GM21515 (cell line): Measurements from ENCODE around the gene NRARP.

Source experiments
- ATAC-seq: cut with Tn5 transposase; IDR thresholded peaks from one replicate; pipeline ENCODE4 v1.9.1; 2021; ENCODE audit not compliant: unreplicated experiment

Gene NRARP

DNA sequence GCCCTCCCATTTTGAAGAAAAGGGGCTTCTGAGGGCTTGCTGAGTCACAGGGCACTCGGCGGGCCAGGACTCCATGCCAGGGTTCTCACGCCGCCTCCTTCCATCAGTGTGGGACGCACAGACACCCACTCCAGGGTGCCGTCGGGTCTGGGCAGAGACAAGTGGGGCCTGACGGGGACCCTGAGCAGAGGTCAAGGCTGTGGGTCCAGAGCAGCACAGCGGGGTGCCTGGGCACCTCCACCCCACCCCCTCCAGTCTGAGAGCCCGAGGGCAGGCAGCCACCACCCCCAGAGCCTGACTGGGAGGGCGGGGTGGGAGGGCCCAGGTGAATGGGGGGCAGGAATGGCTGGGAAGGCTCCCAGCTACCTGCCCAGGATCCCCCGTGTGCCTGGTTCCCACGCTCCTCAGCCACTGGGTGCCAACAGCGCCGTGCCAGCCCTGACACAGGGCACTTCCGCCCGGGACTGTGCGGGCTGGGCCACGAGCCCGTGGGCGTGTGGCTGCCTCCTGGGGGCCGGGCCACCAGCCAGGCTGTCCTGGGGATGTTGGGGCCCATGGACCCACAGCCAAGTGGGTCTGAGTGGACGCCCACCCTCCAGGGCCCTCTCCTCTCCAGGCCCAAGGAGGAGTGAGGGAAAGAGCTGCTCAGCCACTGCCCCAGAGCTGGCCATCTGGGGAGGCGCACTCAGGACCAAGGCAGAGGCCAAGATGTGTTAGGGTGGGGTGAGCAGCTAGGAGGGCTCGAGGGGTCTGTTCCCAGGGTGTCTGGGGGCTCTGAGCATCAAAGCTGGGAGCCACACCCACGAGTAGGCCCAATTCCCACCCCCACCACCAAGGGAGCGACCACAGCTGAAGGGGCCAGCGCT is 10.1 kb upstream of the NRARP start:
- ATAC-seq, result no peak

DNA sequence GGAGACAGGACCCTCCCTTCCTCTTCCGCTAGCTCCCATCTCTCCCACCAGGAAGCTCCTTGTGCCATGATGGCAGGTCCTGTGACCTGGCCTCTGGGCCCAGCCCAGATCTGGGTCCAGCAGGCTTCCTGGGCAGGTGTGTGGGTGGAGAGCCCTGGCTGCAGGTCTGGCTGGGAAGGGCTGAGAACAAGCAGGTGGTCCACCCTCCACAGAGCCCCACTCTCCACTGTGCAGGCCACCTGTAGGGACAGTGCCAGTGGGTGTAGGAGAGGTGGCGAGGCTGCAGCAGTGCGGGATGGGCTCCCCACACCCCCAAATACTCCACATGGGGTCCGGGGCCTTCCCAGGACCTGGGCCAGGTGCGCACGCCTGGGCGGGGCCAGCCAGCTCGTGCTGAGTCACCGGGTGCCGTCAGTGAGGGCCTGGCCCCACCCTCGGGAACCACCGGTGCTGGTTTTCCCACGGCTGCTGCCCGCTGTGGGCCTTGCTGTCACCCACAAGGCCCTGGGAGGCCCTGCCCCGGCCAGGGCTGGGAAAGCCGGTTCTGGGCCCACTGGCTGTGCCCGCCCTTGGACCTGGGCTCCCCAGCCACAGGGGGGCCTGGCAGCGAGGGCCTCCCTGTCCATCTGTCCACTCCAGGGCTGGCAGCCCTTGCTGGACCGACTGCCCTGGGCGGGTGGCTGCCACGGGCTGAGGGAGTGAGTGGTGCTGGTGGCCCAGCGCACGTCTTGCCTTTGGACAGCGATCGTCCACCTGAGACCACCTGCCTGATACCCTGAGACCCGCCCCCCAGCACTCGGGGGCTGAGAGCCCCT is 9.3 kb upstream of the NRARP start:
- no peak for ATAC-seq

DNA sequence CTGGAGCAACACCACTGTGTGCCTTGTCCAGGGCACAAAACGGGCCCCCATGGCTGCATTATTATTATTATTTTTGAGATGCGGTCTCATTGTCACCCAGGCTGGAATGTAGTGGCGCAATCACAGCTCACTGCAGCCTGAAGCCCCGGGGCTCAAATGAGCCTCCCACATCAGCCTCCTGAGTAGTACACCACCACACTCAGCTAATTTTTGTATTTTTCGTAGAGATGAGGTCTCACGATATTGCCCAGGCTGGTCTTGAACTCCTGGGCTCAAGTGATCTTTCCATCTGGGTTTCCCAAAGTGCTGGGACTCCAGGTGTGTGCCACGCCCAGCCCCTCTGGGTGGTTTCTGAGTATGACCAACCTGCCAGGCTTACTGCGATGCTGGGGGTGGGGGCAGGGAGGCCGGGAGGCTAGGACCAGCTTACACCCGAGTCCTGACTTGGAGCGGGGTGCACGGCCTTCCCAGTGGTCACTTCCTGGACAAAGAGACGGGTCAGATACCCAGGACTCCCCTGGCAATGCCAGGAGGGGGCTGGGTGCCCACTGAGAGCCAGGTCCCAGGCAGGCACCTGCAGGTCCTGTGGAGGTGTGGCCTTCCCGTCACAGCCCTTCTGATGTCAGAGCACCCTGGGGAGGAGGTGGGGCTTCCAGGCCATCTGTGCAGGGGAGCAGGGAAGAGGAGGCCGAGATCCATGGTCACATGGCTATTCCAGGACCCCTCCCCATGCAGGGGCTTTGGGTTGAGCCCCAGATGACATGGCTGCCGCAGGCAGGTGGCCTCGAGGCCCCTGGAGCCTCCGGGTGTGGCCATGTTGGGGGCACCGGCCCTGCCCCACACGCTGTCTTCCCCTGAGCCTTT is 8.3 kb upstream of the NRARP start:
- ATAC-seq, result no peak

DNA sequence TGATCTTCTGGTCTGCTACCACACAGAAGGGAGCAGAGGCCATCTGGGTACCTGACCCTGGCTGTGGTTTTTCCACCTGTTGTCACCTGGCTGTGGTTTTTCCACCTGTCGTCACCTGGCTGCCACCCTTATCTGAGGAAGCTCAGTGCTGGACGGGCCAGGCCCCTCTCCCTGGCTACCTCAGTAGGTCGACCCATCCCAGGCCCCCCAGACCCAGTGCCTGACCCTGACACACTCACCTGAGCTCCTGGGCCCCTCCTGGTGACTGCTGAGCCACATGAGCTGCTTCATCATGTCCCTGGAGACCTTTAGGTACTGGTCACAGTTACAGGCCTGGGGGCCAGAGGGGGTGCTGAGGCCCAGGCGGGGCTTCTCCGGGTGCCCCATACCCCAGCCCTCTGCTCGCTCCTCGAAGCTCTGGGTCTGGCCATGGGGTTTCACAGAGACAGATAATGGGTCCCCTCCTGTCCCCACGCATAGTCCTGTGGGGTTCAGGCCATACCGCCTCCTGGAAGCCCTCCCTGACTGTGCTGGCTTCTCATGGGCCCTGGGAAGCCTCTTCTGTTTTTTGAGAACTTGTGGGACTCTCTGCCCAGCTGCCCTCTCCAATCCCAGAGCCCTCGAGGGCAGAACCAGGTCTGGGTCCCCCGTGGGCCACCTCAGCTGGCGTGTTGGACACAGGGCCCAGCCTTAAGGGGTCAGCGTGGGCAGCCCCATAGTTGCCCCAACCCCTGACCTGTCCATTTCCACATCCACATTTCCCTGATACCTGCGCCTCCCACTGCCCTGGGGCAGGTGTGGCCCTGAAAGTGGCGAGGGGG is 7.5 kb upstream of the NRARP start:
- no peak for ATAC-seq

DNA sequence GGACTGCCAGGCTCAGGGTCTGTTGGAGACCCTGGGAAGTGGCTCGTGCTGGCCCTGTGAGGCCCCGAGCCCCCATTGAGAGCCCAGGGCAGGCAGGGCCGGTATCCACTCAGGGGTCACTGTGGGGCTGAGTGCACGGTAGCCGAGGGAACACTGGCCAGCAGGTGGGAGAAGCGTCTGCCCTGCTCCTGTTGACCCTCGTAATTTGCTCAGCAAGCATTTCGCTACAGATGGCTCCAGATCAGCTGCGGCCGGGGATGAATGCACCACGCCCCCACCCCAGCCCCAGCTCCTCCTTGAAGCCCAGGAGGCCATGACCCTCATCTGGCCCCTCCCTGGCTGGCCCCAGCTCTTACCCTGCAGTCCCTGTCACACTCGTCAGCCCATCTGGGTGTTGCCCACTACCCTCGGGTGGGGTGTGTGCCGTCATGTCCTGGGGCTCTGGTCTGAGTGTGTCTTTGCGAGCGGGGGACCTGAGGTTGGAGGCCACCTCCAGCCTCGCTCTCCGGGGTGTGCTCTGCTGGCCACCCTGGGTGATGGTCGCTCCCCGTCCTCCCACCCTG is 6.1 kb upstream of the NRARP start:
- ATAC-seq, result no peak

DNA sequence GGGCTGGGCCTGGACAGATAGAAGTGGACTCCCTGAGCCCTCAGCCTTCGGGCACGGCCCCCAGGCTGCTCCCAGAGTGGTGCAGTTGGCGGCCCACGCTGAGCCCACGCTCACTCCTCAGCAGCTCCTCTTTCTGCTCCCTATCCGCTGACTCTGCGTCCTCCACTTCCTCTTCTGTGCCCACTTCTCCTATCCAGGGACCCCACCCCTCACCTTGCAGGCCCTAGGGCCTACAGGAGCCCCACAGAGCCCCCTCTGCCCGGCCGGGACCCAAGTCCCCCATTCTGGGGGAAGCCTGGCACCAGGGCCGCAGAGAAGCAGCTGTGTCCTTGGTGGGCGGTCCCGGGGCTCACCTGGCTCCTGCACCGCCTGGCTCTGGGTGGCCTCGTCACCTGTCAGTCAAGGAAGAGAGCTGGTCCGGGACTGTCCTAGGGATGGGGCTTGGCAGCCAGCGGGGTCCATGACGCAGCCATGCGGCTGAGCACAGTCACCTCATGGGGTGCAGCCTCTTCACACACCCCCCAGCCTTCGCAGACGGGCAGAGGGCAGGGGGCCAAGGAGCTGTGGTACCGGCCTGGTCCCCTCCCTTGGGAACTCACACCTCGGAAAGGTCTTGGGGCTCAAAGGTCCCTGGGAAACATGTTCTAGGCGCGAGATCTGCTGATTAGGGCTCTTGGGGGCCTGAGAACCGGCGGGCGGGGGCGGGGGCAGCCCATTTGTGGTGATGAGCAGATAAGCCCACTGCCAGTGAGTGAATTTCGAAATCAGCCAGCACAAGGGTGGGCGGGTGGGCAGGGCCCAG is 5.4 kb upstream of the NRARP start:
- ATAC-seq, result no peak

DNA sequence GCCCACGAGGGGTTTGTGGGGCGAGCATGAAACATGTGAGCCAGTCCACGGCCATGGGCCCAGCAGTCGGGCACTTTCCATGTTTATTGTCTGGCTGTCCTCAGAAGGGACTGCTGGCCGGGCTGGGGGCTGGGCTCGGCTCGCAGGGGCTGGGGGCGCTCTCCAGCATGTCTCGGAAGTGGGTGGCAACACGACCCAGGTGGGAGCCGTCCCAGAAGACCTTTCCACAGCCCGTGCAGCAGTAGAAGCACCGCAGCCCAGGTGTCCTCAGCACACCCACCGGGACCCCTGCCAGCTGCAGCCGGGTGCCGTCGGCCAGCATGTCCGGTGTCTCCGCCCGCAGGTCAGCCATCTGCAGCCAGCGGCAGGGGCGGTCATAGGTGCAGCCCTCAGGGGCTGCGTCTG is 4.8 kb upstream of the NRARP start:
- ATAC-seq, result no peak

DNA sequence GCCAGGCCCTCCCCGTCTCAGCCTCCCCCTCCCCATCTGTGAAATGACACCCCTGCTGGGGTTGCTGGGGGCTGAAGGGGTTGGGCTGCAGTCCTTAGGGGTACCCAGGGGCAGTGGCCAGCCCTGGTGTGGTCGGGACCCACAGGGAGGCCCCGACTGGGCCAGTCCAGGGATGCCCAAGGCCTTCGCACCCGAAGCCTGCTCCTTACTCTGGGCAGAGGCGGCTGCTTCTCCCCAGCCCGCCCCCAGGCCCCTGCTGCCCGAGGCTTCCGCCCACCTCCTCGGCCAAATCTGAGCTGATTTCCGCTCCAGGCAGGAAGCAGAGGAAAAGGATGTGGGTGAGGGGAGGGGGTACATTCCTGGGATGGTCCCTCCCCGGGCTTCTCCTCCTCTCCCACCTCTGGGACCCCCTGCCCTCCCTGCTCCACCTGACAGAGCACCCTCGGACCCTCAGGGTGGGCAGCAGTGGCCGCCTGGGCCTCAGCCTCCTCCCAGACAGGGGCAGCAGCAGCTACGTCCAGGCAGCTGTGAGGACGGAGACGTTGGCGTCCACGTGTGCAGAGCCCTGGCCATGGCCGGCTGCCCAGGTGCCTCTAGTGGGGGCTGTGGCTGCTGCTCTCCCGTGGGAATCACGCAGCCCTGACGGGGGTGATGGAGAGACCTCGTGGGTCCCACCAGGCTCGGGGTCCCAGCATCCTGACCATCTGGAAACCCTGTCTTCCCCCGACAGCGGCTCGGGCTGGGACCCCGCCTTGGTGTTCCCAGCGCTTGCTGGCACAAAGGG is 4.2 kb upstream of the NRARP start:
- ATAC-seq, result no peak

DNA sequence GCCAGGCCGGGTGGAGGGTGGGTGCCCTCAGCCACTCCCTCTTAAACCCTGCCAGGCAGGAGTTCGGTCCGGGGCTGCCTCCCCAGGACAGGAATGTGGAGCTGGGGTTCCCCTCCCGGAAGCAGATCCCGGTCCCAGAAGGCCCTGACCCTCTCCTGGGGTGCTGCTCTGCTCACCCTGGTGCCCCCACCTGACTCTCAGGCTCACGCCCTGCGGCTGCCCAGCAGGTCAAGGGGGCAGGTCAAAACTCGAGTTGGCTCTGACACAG is 3.7 kb upstream of the NRARP start:
- no peak for ATAC-seq

DNA sequence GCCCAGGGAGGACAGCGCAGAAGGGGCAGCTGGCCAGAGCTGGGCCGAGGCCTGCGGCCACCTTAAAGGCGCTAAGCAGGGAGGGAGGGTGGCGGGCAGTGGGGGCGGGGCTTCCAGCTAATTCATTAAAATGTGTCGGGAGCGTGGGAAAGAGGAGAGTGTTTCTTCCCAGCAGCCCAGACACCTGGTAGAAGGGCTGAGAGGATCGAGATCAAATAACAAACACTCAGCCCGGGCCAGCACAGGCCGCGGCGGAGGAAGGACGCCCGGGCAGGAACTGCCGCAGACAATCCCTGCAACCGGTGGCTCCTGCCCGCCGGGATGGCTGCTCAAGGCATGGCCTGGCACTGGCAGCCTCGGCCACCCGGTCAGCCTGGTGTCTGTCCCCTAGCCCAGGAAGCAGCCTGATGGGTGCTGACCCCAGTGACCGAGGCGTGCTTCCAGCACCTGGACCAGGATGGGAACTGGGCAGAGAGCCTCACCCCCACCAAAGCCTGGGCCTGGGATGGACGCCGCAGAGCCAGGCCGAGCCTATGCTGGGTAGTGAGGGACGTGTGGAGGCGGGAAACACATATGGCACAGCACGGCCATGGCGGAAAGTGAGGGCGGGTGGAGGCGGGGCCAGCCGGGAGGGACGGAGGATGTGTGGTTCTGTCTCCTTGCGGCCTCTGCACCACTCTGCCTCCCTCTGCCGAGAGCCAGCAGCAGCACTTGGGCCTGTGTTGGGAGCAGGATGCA is 3.2 kb upstream of the NRARP start:
- ATAC-seq, result no peak

DNA sequence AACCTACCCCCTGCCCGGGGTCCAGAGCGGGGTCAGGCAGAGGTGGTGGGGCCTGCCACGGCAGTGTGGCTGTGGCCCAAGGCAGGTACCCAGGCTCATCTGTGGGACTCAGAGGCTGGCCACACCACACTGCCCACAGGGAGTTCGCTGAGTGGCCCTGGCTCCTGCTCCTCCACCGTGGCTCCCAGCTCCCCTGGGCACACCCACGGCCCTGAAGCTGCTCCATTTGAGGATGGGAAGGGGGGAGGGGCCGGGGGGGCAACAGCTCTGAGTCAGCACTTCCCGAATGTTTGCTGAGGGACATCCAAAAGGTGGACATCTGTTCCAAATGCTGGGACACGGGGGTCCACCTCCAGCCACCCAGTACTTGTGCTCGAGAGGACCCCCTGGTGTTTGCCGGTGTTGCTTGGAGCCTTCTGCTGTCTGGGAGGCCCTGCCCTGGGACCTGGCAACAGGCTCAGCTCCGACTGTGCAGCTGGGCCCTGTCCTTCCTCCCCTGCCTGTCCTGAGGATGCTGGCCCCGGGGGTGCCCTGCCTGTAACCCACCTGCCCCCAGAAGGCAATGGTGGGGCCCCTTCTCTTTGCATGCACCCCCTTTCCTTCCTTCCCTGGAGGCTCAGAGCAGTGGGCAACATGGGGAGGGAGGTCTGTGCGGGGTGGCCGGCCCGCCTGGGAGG is 2.5 kb upstream of the NRARP start:
- no peak for ATAC-seq

DNA sequence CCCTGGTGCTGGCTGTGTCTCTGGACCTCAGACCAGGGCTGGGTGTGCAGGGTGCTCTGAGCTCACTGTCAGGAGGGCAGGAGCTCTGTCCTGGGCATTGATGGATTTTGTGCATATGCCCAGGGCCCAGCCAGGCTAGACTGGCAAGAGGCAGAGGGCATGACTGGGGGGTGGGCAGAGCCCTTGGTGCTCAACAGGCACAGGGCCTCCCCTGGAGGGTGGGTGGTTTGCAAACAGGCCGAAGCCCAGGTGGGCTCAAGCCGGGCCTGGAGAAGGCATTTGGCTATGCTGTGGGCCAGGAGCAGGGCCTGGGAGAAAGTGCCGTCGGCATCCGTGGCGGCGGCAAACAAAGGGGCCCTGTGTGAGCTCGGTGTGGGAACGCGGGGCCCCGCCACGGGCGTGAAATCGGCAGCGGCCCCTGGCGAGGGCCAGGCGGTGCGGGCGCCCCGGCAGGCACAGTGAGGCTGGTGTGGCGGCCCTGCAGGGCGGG is 1.9 kb upstream of the NRARP start:
- no peak for ATAC-seq

DNA sequence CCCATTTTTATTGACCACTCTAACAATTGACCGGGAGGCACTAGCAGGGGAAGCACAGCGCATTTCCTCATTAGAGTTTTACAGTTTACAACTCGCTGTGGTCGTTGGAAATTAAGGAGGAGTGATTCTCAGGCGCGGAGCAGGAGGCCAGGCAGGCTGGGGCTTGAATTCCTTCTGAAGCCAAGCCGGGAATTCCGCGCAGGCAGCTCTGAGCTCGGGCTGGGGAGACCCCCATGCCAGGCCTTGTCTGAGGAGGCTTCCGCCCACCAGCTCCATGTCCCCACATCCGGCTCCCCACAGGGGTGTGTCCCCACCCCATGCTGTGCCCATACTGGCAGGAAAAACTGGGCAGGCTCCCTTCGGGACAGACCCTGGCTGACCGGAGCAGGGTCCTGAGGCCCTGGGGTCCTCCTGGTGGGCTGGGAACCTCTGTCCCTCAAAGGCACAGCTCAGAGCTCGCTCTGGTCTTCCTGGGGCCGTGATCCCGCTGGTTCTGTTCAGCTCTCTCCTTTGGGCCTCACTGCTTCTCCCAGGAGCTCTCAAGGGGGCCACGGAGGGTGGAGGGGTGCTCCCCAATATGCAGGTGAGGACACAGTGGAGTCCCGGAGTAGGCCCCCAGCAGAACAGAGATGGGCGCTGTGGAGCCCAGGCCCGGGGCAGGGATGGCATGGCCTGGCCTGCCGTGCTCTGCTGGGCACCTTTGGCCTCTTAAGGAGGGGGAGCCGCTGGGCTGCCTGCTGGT is 1.3 kb upstream of the NRARP start:
- no peak for ATAC-seq

DNA sequence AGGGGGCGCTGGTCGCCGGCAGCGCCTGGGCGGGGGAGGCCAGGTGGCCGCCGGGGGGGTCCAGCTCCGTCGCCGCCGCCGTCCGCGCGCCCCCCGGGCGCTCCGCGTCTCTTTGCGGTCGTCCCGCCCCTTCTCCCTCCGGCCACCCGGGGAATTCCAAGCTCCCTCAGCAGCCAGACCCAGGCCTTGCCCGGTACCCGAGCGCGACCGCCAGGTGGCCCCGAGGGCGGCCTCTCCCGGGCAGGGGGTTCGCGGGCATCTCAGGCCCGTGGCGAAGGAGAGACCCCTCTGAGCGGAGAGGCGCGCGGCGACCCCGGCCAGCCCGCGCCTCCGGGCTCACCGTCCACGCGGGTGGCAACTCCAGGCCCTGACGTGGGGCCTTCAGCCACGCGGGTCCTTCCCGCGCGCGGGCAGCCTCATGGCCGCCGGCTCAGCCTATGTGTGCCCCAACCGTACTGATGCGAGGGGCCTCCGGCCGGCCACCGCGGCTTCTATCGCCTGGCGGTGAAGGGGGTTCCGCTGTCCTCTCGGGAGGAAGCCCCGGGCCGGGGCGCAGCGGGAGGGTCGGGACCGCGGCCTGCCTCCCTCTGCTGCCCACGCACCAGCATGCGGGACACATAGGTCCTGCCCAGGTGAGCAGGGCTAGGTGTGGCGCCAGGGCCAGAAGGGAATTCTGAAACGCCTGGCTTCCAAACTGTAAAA is 529 bp upstream of the NRARP start:
- ATAC-seq, result peak; percentile 33

DNA sequence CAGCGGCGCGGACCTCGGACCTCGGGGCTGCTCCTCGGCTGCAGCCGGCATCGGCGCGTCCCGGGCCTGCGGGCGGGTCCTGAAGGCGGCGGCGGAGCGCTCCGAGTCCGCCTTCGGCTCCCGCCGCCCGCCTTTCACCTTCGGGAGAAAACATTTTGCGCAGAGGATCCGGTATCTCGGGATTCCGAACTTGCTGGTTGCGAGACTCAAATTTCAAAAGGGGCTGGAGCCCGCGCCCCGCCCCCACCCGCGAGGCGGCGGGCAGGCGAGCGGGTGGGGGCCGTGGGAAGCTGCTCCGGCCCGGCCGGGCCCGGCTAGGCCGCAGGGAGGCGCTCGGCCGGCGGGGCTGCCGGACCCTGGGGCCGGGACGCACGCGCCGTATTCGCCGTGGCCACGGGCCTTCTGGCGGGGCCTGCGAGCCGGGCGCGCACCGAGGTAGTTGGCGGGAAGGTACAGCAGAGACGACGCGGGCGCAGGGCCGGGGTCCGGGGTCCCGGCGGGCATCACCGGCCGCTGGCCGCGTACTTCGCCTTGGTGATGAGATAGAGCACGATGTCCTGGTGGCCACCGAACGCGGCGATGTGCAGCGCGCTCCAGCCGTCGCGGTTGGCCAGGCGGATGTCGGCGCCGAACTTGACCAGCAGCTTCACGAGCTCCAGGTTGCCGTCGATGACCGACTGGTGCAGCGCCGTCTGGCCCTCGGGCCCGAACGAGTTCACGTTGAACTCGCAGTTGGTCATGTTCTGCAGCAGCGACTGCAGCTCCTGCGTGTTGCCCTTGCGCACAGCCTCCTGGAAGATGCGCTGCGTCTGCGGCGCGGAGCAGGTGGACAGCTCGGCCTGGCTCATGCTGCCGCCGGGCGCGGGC is 757 bp downstream of the NRARP start:
- ATAC-seq, result no peak
